Measurements from ENCODE around the gene ANKH. TPM values are rescaled to one million over a fixed set of nuclear protein-coding genes. Genes with fewer than 3 reads are reported as not detected.

The ANKH gene
- total RNA-seq, 1 experiment from 2014 or later: 65.2 TPM

DNA sequence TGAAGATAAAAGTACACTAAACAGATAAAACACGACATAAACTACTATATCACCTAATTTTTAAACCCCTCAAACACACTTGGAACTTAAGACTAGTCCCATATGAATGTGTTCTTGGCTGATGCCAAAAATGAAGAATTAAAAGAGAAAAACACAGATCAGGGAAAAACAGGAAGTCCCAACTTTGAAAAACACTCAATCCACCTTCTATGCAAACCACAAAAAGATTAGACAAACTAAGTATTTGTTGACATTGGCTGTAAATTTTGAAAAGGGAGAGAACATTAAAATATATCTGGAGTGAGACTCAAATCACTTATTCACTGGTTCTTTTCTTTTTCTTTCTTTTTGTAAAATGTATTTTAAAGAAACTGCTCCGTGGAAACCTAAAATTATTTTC is 81.4 kb downstream of the ANKH start:
- Histone ChIP-seq H2AFZ (ENCODE audit: low read depth, low read length, poor library complexity, severe bottlenecking) (no peak overlapping the region), H3K9me3 (ENCODE audit: control insufficient read depth in 1 of 2, insufficient read depth in 1 of 2, low read depth in 1 of 2, low read length in 2 of 2) (no peaks in the 10 kb centered on the region), H3K79me2 (ENCODE audit: insufficient read depth, low read length) (no peaks in the 10 kb centered on the region), H3K4me2 (ENCODE audit: low read length) (no peak overlapping the region), H3K4me3 (replicated peaks in 1 of 2; ENCODE audit: low read depth in 1 of 2, low read length in 2 of 2) (no peak overlapping the region), H3K9ac (ENCODE audit: low read length) (no peak overlapping the region), H4K20me1 (ENCODE audit: insufficient read depth) (no peaks in the 10 kb centered on the region), H3K36me3 (ENCODE audit: control insufficient read depth in 1 of 2, insufficient read depth in 2 of 2, low read length in 2 of 2) (no peaks in the 10 kb centered on the region), H3K27ac (ENCODE audit: low read depth, low read length) (no peak overlapping the region), H3K9me2 (ENCODE audit: insufficient read depth) (no peaks in the 10 kb centered on the region), H3K4me1 (ENCODE audit: control insufficient read depth in 1 of 2, insufficient read depth in 2 of 2, low read length in 2 of 2) (no peaks in the 10 kb centered on the region), H3K27me3 (ENCODE audit: insufficient read depth, low read length) (no peaks in the 10 kb centered on the region)
- ChIA-PET POLR2A (no interaction called here), RAD21 (ENCODE audit: low non-redundant PET in 1 of 2, low total read pairs in 2 of 2, uncharacterized antibody in 2 of 2, unreplicated experiment in 2 of 2) (no interaction called here), CTCF (no interaction called here)
- BruUV-seq (replicated peaks): no TSS peak
- intact Hi-C loops (cut with micrococcal nuclease): no loop called here
- ATAC-seq: no peak
- TF ChIP-seq EZH2phosphoT487 (IDR thresholded peaks at IDR 0.05; ENCODE audit: borderline replicate concordance) (no peak), ELF1 (IDR thresholded peaks at IDR 0.05; ENCODE audit: borderline replicate concordance, low read depth) (no peak), RAD21 (IDR thresholded peaks at IDR 0.05; ENCODE audit: low read depth) (no peak), SRF (IDR thresholded peaks at IDR 0.05; ENCODE audit: low read depth) (no peak), JUND (IDR thresholded peaks at IDR 0.05) (no peak), TCF7L2 (IDR thresholded peaks at IDR 0.05; ENCODE audit: borderline replicate concordance, extremely low read depth, insufficient read depth, insufficient read length) (no peak), YY1 (IDR thresholded peaks at IDR 0.05; ENCODE audit: extremely low read depth, insufficient replicate concordance, low read depth, low read length) (no peak), POLR2A (IDR thresholded peaks at IDR 0.05; ENCODE audit: borderline replicate concordance, extremely low read depth, insufficient read depth, insufficient read length) (no peak), ZFX (IDR thresholded peaks at IDR 0.05) (no peak), CEBPB (IDR thresholded peaks at IDR 0.05; ENCODE audit: low read depth) (no peak), ZNF274 (IDR thresholded peaks at IDR 0.05; ENCODE audit: low read depth, low read length) (no peak), POLR2AphosphoS5 (IDR thresholded peaks at IDR 0.05; ENCODE audit: low read depth, low read length) (no peak), FOSL1 (IDR thresholded peaks at IDR 0.05; ENCODE audit: low read depth) (no peak), SP1 (IDR thresholded peaks at IDR 0.05; ENCODE audit: low read depth) (no peak), EZH2 (IDR thresholded peaks at IDR 0.05) (no peak)
- TF ChIP-seq, protein P1, sequence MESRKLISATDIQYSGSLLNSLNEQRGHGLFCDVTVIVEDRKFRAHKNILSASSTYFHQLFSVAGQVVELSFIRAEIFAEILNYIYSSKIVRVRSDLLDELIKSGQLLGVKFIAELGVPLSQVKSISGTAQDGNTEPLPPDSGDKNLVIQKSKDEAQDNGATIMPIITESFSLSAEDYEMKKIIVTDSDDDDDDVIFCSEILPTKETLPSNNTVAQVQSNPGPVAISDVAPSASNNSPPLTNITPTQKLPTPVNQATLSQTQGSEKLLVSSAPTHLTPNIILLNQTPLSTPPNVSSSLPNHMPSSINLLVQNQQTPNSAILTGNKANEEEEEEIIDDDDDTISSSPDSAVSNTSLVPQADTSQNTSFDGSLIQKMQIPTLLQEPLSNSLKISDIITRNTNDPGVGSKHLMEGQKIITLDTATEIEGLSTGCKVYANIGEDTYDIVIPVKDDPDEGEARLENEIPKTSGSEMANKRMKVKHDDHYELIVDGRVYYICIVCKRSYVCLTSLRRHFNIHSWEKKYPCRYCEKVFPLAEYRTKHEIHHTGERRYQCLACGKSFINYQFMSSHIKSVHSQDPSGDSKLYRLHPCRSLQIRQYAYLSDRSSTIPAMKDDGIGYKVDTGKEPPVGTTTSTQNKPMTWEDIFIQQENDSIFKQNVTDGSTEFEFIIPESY (IDR thresholded peaks at IDR 0.05; ENCODE audit: extremely low read depth, insufficient replicate concordance, low read length): no peak
- TF ChIP-seq, protein P2, sequence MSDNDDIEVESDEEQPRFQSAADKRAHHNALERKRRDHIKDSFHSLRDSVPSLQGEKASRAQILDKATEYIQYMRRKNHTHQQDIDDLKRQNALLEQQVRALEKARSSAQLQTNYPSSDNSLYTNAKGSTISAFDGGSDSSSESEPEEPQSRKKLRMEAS (IDR thresholded peaks at IDR 0.05): no peak
- TF ChIP-seq, protein P3, sequence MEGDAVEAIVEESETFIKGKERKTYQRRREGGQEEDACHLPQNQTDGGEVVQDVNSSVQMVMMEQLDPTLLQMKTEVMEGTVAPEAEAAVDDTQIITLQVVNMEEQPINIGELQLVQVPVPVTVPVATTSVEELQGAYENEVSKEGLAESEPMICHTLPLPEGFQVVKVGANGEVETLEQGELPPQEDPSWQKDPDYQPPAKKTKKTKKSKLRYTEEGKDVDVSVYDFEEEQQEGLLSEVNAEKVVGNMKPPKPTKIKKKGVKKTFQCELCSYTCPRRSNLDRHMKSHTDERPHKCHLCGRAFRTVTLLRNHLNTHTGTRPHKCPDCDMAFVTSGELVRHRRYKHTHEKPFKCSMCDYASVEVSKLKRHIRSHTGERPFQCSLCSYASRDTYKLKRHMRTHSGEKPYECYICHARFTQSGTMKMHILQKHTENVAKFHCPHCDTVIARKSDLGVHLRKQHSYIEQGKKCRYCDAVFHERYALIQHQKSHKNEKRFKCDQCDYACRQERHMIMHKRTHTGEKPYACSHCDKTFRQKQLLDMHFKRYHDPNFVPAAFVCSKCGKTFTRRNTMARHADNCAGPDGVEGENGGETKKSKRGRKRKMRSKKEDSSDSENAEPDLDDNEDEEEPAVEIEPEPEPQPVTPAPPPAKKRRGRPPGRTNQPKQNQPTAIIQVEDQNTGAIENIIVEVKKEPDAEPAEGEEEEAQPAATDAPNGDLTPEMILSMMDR (IDR thresholded peaks at IDR 0.05 in 2 of 3, conservative IDR thresholded peaks at IDR 0.05 in 1 of 3; ENCODE audit: borderline replicate concordance in 1 of 3, insufficient read depth in 1 of 3, low read depth in 2 of 3, low read length in 2 of 3): no peak
- TF ChIP-seq, protein P4, sequence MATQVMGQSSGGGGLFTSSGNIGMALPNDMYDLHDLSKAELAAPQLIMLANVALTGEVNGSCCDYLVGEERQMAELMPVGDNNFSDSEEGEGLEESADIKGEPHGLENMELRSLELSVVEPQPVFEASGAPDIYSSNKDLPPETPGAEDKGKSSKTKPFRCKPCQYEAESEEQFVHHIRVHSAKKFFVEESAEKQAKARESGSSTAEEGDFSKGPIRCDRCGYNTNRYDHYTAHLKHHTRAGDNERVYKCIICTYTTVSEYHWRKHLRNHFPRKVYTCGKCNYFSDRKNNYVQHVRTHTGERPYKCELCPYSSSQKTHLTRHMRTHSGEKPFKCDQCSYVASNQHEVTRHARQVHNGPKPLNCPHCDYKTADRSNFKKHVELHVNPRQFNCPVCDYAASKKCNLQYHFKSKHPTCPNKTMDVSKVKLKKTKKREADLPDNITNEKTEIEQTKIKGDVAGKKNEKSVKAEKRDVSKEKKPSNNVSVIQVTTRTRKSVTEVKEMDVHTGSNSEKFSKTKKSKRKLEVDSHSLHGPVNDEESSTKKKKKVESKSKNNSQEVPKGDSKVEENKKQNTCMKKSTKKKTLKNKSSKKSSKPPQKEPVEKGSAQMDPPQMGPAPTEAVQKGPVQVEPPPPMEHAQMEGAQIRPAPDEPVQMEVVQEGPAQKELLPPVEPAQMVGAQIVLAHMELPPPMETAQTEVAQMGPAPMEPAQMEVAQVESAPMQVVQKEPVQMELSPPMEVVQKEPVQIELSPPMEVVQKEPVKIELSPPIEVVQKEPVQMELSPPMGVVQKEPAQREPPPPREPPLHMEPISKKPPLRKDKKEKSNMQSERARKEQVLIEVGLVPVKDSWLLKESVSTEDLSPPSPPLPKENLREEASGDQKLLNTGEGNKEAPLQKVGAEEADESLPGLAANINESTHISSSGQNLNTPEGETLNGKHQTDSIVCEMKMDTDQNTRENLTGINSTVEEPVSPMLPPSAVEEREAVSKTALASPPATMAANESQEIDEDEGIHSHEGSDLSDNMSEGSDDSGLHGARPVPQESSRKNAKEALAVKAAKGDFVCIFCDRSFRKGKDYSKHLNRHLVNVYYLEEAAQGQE (IDR thresholded peaks at IDR 0.05; ENCODE audit: low read depth): no peak
- no peak for DNase-seq (ENCODE audit: low read depth, low spot score)
